ENCODE measurements around the gene NHLRC2.
"Not testable (repeated sequence)": the region's sequence is repeated elsewhere in the genome, so short reads cannot be mapped to it uniquely, and the experiment has no call there.

Gene NHLRC2

GRCh38 chr10:113912582-113912981 is 58.1 kb downstream of the NHLRC2 start:
- DNase-seq: no peak

- DNase-seq: no peak
These were observed 60.5 kb downstream of the NHLRC2 start for GRCh38 chr10:113914956-113915355.

- DNase-seq: no peak
These were observed 61.1 kb downstream of the NHLRC2 start for GRCh38 chr10:113915540-113915939.

- no peak for DNase-seq
These were observed 61.6 kb downstream of the NHLRC2 start for GRCh38 chr10:113916053-113916452.

DNA sequence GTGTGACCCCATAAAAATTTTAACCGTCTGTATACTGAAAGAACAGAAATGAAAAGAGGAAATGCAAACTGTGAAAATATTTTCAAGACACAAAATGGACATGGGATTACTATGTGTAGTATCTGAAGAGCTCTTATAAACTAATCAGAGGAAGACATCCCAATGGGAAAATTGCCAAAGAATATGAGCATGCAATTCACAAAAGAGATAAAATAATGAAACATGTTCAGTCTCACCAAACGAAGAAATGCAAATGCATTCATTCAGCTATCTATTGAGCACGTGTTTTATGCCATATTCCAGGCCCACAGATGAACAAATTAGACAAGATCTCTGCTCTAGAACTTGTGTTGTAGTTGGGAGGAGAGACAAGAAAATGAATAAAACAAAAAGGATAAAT is 63.2 kb downstream of the NHLRC2 start:
- DNase-seq: no peak

DNA sequence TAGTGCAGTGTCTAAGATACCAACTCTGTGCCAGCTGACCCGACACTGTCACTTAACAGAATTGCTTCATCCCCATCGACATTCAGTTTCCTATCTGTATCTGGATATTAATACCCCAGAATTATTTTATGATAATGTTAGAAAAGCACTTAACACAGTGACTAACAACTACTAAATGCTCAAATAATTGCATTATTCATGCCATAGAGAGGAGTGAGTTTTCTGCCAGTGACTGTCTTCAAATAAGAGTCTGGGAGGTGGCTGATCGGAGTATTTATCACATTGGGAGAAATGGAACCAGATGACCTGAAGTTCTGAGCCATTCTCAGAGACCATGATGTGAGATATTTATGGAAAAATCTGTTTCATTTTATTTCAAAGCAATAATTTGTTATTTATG is 65.7 kb downstream of the NHLRC2 start:
- DNase-seq: no peak

DNA sequence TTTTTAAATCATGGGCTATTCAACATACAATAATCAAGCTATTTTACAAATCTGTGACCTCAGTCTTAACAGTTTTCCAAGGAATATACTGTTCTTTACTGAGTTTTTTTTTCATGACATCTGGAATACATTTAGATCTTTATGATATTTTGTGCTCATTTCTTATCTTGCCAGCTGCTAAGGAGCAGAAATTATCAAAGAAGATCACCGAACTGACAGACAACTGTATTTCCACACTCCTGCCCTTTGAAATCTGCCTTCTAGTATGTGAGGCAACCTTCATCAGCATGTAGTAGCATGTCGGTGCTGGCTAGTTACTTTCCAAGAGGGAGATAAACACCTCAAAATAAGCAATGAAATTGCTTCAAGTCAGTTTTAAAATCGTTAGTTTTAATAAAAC is 66.4 kb downstream of the NHLRC2 start:
- no peak for DNase-seq

DNA sequence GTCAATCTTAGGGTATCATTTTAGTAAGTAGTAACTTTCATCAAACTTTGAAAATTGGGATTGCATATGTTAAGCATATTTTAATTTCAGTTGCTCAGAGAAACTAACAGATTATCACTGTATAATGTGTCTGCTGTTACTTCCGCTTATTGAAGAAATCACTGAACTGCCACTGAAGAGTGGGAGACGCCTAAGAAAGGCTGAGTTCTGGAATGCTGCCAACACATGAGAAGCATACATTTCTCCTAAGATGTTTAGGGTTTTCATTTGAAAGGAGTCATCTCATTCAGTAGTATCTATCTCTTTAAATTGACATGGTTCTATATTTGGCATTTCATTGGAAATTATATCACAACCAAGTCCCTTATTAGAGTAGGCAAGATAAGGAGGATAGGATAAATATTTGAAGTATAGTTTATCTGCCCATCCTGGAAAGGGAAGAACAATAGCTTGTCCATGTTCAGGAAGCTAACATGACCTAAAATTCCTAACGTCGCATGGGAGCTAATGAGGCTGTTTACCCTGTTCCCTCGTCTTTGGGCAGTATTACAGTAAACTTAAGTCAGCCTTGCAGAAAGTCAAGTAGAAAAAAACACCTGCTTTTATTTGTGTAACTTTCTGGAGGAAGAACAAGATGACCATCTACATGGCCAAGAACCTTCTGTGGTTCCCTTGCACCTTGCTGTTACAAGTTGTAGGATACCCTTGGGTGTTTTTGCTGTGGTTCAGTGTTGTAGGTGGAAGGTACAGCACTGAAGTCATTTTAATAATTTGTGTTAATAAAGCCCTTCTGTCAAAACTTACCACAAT is 67.3 kb downstream of the NHLRC2 start:
- DNase-seq: no peak

DNA sequence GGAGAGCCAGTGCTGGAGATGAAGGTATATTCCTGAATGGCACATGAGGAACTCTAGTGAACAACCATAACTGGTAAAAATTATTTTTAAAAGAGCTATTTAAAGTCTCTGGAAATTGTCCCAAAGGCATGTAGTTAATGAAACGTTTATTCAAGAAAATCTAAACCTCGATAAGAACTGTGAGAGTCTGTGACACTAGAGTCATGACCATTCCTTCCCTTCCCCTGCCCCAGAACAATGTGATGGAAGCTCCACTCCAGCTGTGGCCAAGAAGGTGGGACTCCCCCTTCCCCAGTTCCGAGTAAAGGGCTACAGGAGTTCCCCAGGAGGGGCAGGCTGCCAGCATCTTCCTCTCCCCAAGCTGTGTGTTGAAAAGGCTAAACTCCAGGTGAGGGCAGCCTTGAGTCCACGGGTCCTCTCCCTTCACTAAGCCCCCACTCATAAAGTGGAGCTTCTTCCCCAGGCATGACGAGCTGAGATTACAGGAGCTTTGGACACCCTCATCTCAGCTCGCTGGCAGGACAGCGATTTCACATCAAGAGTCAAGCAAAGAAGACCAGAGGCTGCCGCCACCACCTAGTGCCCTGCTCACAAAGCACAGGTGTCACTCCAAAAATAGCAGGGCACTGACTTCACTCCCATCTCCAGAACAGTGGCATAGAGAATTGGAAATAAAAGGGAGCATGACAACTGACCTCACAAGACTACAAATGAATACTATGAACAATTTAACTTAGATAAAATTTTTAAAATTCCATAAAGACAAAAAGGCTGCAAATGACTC is 68.5 kb downstream of the NHLRC2 start:
- no peak for DNase-seq

DNA sequence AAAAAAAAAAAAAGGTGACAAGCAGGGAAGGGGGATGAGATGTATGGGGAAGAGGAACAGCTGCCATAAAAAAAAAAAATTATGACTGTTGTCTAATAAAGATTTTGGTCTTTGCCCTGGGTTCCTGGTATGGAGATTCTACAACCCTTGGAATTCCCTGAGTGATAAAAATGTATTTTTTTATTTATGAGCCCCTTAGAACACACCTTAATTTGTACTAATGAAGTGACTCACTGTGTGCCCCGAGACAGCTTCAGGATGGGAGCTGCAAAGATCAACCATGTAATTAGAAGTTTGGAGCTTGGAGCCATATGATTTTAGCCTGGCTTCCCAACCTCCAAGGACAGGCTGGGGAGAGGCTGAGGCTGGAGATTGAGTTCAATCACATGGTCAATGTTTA is 69.7 kb downstream of the NHLRC2 start:
- no peak for DNase-seq

GRCh38 chr10:113924664-113925063 is 70.2 kb downstream of the NHLRC2 start:
- DNase-seq: no peak

DNA sequence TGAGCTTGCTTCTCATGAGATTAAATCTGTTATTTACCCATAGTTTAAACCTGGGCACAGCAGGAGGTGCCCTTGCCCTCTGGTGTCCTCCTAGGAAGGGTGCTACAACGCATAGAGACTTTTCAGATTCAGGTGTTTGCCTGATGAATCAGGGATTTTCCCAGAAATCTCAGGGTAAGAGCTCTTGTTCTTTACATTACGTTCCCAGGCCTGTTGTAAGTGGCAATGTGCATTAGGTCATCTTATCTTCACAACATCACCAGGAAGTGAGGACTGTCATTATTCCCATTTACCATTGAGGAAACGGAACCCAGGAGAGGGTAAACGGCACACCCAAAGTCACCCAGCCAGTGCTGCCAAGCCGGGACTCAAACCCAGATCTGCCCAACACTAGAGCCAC is 73.0 kb downstream of the NHLRC2 start:
- DNase-seq: no peak

DNA sequence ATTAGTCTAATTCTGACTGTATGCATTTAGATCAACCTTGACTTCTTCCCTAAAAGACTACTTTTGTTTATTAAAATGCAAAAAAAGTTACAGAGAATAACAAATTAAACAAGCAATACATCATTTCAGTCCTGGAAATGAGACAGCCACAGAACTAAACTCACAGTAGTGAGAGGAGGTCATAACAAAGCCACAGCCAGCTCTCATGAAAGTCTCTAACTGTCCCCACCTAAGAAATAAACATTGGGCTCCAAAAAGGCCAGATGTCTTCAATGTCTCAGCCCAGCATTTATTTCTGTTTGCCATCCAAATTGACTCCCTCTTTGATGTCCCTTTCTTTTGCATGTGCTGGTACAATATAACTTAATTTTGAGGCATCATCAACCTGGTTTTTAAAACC is 74.4 kb downstream of the NHLRC2 start:
- DNase-seq: no peak

DNA sequence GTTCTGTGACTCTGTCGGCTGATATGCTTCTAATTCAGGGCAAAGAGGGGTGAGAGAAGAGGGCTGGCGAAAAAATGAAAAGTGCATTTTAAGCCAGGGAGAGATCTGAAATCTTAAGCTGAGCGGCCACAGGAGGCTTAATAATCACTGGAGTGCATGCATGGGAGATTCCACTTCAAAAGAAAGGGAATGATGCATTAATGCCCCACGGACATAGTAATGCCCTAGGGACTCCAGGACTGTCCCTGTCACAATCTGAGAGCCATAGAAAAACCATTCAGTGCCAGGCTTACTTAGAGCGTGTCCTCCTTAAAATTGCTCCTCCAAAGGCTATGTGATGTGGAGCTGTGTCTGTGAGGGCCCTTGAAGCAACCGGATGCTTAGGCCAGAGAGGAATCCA is 75.1 kb downstream of the NHLRC2 start:
- no peak for DNase-seq

DNA sequence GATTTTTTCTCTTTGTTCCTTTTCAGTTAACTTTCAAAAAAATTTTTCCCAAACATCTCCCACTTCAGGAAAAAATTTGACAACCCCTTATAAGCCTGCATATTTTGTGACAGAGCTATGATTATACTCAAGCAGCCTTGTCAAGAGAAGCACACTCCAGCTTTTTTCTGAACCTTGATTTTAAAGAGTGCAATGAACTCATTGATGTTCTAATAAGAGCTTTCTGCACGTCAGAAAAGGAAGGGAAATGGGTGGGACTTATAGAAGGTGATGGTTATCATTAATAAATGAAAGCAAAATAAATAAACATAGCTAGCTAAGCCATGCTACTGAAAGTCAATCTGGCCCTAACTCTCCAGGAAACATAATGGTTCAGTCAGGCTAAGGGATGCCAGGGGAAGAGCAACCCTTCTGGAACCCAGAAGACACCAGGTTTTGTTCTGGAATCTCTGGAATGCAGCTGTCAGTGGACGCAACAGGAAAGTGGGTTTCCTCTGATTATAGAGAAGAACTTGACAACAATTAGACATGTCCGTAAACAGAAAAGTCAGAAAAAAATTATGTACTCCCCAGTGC is 76.1 kb downstream of the NHLRC2 start:
- DNase-seq: no peak

GRCh38 chr10:113932854-113933253 is 78.4 kb downstream of the NHLRC2 start:
- no peak for DNase-seq

- no peak for DNase-seq
These were observed 79.6 kb downstream of the NHLRC2 start for GRCh38 chr10:113933894-113934532.

DNA sequence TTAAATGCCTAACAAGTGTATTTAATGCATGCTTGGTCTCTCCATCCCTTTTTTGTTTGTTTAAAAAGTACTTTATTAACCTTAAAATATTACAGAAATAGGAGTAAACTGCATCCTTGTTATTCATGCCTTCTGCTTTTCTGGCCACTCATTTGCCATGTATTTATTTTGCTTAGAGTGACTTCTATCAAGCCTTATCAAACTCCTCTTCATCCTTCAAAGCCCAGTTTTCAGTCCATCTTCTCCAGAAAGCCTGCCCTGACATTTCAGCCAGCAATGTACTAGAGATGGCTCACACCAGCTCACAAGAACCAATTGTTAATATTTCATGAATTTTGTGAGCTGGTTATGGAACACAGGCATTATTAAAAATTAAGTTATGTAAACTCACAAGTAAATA is 82.8 kb downstream of the NHLRC2 start:
- DNase-seq: no peak

GRCh38 chr10:113937756-113938155 is 83.3 kb downstream of the NHLRC2 start:
- DNase-seq: no peak

DNA sequence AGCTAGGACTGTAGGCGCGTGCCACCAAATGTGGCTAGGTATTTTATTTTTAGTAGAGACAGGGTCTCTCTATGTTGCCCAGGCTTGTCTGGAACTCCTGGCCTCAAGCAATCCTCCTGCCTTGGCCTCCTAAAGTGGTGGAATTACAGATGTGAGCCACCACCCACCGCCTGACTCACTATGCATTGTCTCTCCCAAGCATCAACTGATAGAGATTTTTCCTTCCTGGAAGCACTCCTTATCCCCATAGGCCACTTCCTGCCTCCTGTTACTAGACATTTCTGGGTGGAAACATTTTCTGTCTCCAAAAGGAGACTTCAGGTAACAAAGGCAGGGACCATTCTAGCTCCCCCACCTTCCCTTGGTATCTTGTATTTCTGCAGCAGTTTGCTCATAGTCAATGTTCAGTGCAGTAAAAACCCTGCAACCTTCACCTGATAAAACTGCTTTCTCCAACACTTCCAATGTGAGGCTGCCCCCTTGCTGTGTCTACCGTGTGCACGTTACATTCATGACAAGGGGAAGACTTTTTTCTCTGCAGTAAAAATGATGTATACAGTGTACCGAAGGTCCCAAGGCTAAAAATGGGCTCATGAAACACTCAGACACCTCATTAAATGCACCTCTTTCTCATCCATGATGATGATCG is 84.9 kb downstream of the NHLRC2 start:
- DNase-seq: no peak

DNA sequence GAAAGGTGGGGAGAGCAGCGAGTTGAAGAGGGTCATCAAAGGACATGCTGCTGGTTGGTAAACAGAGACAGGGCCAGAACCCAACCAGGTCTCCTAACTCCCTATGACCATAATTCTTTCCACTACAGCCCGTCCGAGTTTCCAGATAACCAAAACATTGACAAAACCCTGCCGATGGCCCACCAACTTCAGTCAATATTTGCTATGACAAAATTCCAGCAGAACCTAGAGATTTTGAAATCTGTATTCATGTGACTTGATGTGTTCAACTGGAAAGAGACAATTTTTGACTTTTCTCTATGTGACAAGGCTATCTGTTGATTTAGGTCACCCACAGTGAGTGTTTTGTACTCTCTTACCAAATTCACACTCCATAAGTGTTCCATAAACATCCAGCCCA is 86.7 kb downstream of the NHLRC2 start:
- no peak for DNase-seq

- DNase-seq: not testable (repeated sequence)
These were observed 88.7 kb downstream of the NHLRC2 start for GRCh38 chr10:113943196-113943595.

- no peak for DNase-seq
These were observed 90.7 kb downstream of the NHLRC2 start for GRCh38 chr10:113945075-113945686.

Data from NCI-H2171 treated with DMSO at 0.1 percent for 48 hours (cell line).